Lung (tissue), 12 donors: Measurements from ENCODE around the gene CAPRIN2. TPM values are rescaled to one million over a fixed set of nuclear protein-coding genes. Genes with fewer than 3 reads are reported as not detected.

Experiments
- ATAC-seq: fragments of 200-7000 bp; cut with Tn5 transposase; one replicate; pipeline ENCODE4 v1.9.1; 2020; ENCODE audit warnings: moderate number of reproducible peaks; ENCODE audit not compliant: insufficient read depth, low FRiP score
- DNase-seq, 3 donors: peaks; one replicate each; pipeline ENCODE4 v3.0.0-alpha.2; 2013 to 2017
- H3K27ac ChIP-seq, 2 donors: one replicate each; pipeline ENCODE4 v1.5.1; 2013; ENCODE audit warnings: mild to moderate bottlenecking in 2 of 2, moderate library complexity in 2 of 2, control low read depth in 1 of 2, inconsistent platforms in 1 of 2, low read depth in 1 of 2, low read length in 1 of 2
- H3K27me3 ChIP-seq, 3 donors: one replicate each; pipeline ENCODE4 v1.5.1; 2013; ENCODE audit warnings: low read length in 2 of 3; ENCODE audit not compliant: control insufficient read depth in 3 of 3, insufficient read depth in 3 of 3
- H3K36me3 ChIP-seq, 4 donors: one replicate each; pipeline ENCODE4 v1.5.1; 2013; ENCODE audit warnings: low read length in 4 of 4, mild to moderate bottlenecking in 1 of 4, moderate library complexity in 1 of 4; ENCODE audit not compliant: control insufficient read depth in 4 of 4, insufficient read depth in 4 of 4
- H3K4me1 ChIP-seq, 5 donors: one replicate each; pipeline ENCODE4 v1.5.1; 2013; ENCODE audit warnings: low read length in 5 of 5, mild to moderate bottlenecking in 2 of 5, moderate library complexity in 1 of 5; ENCODE audit not compliant: control insufficient read depth in 5 of 5, insufficient read depth in 5 of 5
- H3K4me3 ChIP-seq: one replicate; pipeline ENCODE4 v1.5.1; 2013; ENCODE audit warnings: mild to moderate bottlenecking, control low read depth, moderate library complexity
- H3K9ac ChIP-seq, 2 donors: one replicate each; pipeline ENCODE4 v1.5.1; 2013; ENCODE audit warnings: low read length in 2 of 2, control low read depth in 1 of 2; ENCODE audit not compliant: insufficient read depth in 1 of 2
- H3K9me3 ChIP-seq, 4 donors: one replicate each; pipeline ENCODE4 v1.5.1; 2013; ENCODE audit warnings: low read length in 3 of 4, mild to moderate bottlenecking in 1 of 4, moderate library complexity in 1 of 4; ENCODE audit not compliant: control insufficient read depth in 4 of 4, insufficient read depth in 3 of 4
- WGBS, 2 donors: extraction: QIAGEN DNeasy Blood & Tissue Kit; methylation state at CpG; one replicate each; pipeline ENCODE4 v1.1.7; 2013; 5-methylcytosine and 5-hydroxymethylcytosine counted together
- polyA plus RNA-seq, 2 donors: library from polyadenylated mRNA; stranded (reverse); fragments of 200-250 nt; gene quantifications; one replicate each; pipeline ENCODE4 v1.2.1, GENCODE V29; 2013
- total RNA-seq, 2 donors: library from RNA; depleted of rRNA in 1 of 2; stranded (reverse); fragments of >200 nt in 1 of 2; gene quantifications; one replicate each; pipeline ENCODE4 v1.2.1, GENCODE V29; 2014 to 2021
- TF ChIP-seq, protein P1 (sequence below): IDR thresholded peaks from 2 replicates; pipeline ENCODE4 v1.5.1; 2012; ENCODE audit warnings: mild to moderate bottlenecking; ENCODE audit errors: control extremely low read depth, extremely low read depth
- donor health status: control.
- donor health status: control.
- donor health status: Bipolar disorder and iron deficiency.
- donor health status: healthy.
- donor health status: DM: yes; HTN: yes; CAD: no.

The CAPRIN2 gene
- total and polyA plus RNA-seq, 4 donors: 8.2 to 43.5 (median 16.9) TPM

DNA sequence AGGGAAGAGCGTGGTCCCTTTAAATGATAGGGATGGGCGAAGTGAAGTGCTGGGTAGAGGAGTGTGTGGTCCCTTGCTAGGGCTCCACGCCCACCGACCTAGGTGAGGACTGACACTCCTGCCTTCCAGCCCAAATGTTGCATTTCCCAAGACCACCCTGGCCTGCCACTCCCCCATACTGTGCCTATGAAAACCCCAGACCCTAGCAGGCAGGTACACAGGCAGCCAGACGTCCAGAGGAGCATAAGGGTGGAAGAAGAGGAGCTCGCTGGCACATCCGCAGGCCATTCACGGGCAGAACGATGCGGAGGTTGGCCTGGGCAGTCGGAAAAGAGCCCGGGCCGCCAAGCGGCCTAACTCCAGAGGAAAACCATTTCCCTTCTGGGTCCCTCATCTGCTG, 58.3 kb downstream of the CAPRIN2 start:
- no peak for DNase-seq
- no peak overlapping the region for H3K9ac ChIP-seq

DNA sequence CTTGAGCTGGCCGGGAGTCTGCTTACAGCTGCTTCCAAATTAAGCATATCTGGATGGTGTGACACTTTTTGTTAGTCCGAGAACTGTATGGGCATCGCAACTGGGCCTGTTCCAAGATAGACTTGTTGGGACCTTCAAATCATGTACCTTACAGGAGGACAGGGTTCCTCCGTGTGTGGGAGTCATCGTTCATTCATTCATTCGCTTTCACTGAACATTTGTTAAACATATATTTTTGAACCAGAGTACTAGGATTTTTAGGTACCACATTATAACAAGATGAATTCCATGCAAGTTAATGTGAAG, 58.7 kb downstream of the CAPRIN2 start:
- no peak for DNase-seq
- H3K36me3 ChIP-seq: peaks cover 0 to 6% (median 0%) of the 10 kb centered on the region in 4 donors
- no peak for ATAC-seq
- peak overlapping the region; percentile 66 to 69 for H3K9ac ChIP-seq
- no peaks in the 10 kb centered on the region for H3K9me3 ChIP-seq
- 11 to 19% methylated on average over 6 of the region's 6 CpGs for WGBS, 2 donors
- H3K27me3 ChIP-seq: no peaks in the 10 kb centered on the region
- H3K4me1 ChIP-seq: peaks cover 0 to 23% (median 10%) of the 10 kb centered on the region in 5 donors
- TF ChIP-seq, protein P1, sequence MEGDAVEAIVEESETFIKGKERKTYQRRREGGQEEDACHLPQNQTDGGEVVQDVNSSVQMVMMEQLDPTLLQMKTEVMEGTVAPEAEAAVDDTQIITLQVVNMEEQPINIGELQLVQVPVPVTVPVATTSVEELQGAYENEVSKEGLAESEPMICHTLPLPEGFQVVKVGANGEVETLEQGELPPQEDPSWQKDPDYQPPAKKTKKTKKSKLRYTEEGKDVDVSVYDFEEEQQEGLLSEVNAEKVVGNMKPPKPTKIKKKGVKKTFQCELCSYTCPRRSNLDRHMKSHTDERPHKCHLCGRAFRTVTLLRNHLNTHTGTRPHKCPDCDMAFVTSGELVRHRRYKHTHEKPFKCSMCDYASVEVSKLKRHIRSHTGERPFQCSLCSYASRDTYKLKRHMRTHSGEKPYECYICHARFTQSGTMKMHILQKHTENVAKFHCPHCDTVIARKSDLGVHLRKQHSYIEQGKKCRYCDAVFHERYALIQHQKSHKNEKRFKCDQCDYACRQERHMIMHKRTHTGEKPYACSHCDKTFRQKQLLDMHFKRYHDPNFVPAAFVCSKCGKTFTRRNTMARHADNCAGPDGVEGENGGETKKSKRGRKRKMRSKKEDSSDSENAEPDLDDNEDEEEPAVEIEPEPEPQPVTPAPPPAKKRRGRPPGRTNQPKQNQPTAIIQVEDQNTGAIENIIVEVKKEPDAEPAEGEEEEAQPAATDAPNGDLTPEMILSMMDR: no peak
- peak overlapping the region; percentile 74 to 78 for H3K27ac ChIP-seq
- peak overlapping the region; percentile 98 for H3K4me3 ChIP-seq

More for the DNA sequence above, 58.3 kb downstream of the CAPRIN2 start:
- TF ChIP-seq, protein P1: no peak
- Histone ChIP-seq H3K4me1 (peaks cover 0 to 19% (median 10%) of the 10 kb centered on the region in 5 donors), H3K27ac (no peak overlapping the region), H3K4me3 (no peak overlapping the region), H3K36me3 (peaks cover 0 to 6% (median 0%) of the 10 kb centered on the region in 4 donors), H3K9me3 (no peaks in the 10 kb centered on the region), H3K27me3 (no peaks in the 10 kb centered on the region)
- 94 to 95% methylated on average over 14 of the region's 14 CpGs for WGBS, 2 donors
- ATAC-seq: no peak

DNA sequence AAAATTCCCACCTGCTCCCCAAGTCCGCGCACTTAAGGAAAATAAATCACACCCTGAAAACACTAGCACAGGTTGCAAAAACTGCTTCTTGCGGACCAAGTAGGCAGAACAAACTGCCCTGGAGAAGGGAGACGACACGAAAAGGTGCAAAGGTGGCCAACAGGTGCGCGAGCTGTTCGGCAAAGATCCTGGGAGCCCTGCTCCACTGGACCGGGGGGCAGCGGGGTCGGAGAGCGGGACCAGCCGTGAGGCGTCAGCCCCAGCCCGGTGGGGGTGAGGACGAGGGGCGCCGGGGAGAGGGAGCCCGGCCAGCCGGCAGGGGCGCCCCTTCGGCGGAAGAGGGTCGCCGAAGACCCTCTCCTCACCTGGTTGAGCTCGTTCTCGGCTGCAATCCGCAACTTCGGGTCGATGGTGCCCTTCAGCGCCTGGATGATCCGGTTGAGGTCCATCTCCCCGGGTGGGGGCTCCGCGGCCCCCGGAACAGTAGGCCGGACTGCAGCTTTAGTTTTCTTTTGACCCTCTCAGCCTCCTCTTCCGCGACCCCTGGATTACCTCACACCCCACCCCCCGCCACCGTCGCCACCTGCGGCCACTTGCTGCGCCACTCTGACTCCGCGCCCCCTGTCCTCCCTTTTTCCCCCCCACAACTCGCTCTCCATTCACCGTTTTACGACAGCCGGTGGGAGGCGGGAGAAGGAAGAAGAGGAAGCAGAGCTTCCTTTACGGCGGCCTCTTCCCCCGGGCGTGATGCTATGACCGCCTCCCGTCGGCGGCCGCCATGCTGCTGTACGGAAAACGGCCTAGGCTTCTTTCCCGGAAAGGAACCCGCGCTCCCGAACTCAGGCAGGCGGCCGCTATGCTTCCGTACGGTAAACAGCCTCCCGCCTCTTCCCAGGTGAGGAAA, 59.3 kb downstream of the CAPRIN2 start, which contains the start of gene IPO8:
IPO8 (minus strand) TSS at position 671 of the 904 bp plus-strand sequence; CDS start at position 449, 222 bp downstream.
- DNase-seq: peak; percentile 94 to 97 (median 95)
- peaks cover 0 to 23% (median 10%) of the 10 kb centered on the region in 5 donors for H3K4me1 ChIP-seq
- 0 to 1% methylated on average over 64 to 71 of the region's 71 CpGs for WGBS, 2 donors

More for the DNA sequence above, 59.3 kb downstream of the CAPRIN2 start, which contains the start of gene IPO8:
- Histone ChIP-seq H3K36me3 (peaks cover 0 to 6% (median 0%) of the 10 kb centered on the region in 4 donors), H3K27me3 (no peaks in the 10 kb centered on the region), H3K4me3 (peak within 1 kb of the TSS; percentile 98), H3K9me3 (no peaks in the 10 kb centered on the region), H3K9ac (peak within 1 kb of the TSS; percentile 66 to 87), H3K27ac (peak within 1 kb of the TSS; percentile 74 to 88)
- TF ChIP-seq, protein P1: no peak
- ATAC-seq: peak; percentile 98
